Endometrium (tissue), 2 donors: Measurements from ENCODE around the gene ZNF625.
"Not testable (repeated sequence)": the region's sequence is repeated elsewhere in the genome, so short reads cannot be mapped to it uniquely, and the experiment has no call there.

Experiments used
- FAIRE-seq: peaks from 2 replicates; lab custom pipeline; 2012; peaks lifted over from hg19 to GRCh38; lab: Jason Lieb, UNC
- donor health status: control.
- donor health status: control.

The ZNF625 gene

DNA sequence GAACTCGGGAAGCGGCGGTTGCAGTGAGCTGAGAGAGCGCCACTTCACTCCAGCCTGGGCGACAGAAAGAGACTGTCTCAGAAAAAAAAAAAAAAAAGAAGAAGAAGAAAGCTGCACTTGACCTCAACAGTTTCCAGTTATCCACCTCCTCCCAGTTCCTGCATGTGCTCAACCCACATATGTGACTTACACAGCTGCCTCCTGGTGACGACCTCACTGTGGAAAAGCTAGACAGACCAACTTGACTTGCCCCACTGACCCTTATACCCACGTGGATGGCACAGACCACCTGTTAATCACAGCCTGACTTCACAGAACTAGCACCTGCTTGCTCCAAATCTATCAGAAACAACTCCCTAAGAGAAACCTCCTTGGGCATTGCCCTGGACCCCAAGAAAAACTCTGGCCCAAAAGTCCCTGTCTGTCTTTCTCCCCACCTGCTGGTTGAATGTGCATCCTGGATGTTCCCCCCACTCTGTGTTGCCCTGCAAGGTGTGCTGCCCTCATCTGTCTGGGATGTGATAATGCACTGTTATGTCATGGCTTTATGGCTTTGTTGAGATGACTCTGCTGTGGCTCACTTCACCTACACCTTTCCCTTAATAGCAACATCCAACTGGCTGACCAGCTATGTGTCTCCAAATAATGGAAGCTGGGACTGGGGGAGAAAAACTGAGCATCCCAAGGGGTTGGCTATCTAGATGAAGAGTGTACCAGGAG is 19.2 kb downstream of the ZNF625 start:
- FAIRE-seq: no peak

GRCh38 chr19:12133069-12133468 is 23.5 kb downstream of the ZNF625 start:
- FAIRE-seq: no peak

GRCh38 chr19:12126707-12127106 is 29.8 kb downstream of the ZNF625 start:
- FAIRE-seq: no peak

DNA sequence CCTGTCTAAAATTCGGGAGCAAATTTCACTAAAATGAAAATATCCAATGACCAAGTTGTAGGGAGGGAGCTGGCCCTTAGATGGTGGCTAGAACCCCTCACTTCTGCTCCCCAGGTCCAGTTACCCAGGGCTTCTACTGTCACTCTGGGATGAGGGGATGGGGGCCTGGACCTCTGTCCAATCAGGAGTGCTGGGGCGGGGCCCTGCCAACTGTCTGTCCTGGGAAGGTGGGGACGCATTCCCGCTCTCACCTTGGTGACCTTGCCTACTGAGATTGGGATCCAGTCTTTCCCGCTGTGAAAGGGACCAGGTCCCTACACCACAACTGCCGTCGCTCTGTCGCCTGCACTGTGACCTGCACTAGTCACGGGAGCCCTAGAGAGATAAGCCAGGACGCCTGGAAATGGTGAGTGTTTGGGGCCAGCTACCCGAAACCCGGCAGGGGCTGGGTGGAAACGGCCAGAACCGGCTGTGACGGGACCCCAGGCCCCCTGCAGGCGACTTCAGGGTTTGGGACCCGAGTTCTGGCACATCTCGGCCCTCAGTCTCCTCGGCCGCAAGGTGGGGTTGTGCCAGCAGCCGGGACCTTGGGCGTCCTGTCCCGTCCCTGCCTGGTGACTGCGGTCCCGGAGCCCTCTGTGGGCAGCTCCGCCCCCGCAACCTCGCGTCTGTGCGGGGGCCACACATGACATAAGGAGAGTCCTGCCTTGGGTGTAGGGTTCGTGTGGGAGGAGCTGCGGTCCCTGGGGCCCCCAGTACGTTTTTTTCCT is 39.1 kb downstream of the ZNF625 start:
- FAIRE-seq: no peak

DNA sequence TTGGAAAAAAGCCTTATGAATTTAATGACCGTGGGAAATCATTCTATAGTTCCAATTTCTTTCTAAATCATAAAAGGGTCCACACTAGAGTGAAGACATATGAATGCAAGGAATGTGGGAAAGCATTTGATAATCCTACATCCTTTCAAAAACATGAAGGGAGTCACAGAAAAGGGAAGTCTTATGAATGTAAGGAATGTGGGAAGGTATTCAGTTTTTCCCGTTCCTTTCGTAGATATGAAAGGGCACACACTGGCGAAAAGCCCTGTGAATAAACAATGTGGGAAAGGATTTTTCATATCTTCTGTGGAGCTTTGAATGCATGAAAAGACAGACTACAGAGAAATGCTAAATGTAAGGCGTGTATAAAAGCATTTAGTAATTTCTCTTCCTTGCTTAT is 43.4 kb downstream of the ZNF625 start:
- FAIRE-seq: no peak

DNA sequence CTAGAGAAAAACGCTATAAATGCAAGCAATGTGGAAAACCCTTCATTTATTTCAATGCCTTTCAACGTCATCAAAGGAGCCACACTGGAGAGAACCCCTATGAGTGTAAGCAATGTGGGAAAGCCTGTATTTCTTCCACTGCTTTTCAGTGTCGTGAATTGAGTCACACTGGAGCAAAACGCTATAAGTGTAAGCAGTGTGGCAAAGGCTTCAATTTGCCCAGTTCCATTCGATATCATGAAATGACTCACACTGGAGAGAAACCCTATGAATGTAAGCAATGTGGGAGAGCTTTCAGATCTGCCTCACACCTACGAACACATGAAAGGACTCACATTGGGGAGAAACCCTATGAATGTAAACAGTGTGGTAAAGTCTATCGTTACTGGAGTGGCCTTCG is 43.8 kb downstream of the ZNF625 start:
- no peak for FAIRE-seq

GRCh38 chr19:12111943-12112637 is 44.4 kb downstream of the ZNF625 start:
- no peak for FAIRE-seq

GRCh38 chr19:12111176-12111575 is 45.4 kb downstream of the ZNF625 start:
- FAIRE-seq: no peak

- not testable (repeated sequence) for FAIRE-seq
These were observed 52.6 kb downstream of the ZNF625 start for GRCh38 chr19:12103909-12104308.

- no peak for FAIRE-seq
These were observed 58.5 kb downstream of the ZNF625 start for GRCh38 chr19:12098040-12098439.

GRCh38 chr19:12095111-12095790 is 61.3 kb downstream of the ZNF625 start:
- FAIRE-seq: no peak
